Neutrophil (primary cell): ENCODE measurements around the gene BCAS1.

Experiments used
- H3K27ac ChIP-seq: fragments of 200-600 bp; sonication (generic); 2 replicates; pipeline ENCODE4 v1.5.1; 2016; ENCODE audit warnings: mild to moderate bottlenecking, moderate library complexity
- H3K27me3 ChIP-seq: fragments of 200-600 bp; sonication (generic); 2 replicates; pipeline ENCODE4 v1.6.0; 2016; ENCODE audit warnings: mild to moderate bottlenecking
- H3K36me3 ChIP-seq: fragments of 200-600 bp; sonication (generic); 2 replicates; pipeline ENCODE4 v1.5.1; 2017
- H3K4me1 ChIP-seq, 2 experiments: fragments of 200-600 bp in 1 of 2; sonication (generic) in 1 of 2; 1 replicate in 1 of 2; 2 replicates in 1 of 2; pipeline versions ENCODE4 v1.5.1 to v1.6.1; 2013 to 2016; ENCODE audit warnings: low read depth in 1 of 2, low read length in 1 of 2, mild to moderate bottlenecking in 1 of 2, moderate library complexity in 1 of 2; ENCODE audit not compliant: control insufficient read depth in 1 of 2, insufficient read depth in 1 of 2
- H3K4me3 ChIP-seq, 2 experiments: fragments of 200-600 bp in 1 of 2; sonication (generic) in 1 of 2; 1 replicate in 1 of 2; 2 replicates in 1 of 2; pipeline ENCODE4 v1.5.1; 2013 to 2016; ENCODE audit warnings: low read depth in 1 of 2, low read length in 1 of 2, mild to moderate bottlenecking in 1 of 2, moderate library complexity in 1 of 2
- H3K9me3 ChIP-seq: fragments of 200-600 bp; sonication (generic); 2 replicates; pipeline ENCODE4 v1.5.1; 2016
- CTCF ChIP-seq: fragments of 200-600 bp; sonication (generic); IDR thresholded peaks from 2 replicates; pipeline ENCODE4 v1.5.1; 2016; ENCODE audit warnings: antibody characterized with exemption

Gene BCAS1

GRCh38 chr20:53905820-53906191 is 164.6 kb downstream of the BCAS1 start:
- Histone ChIP-seq H3K9me3 (no peaks in the 10 kb centered on the region), H3K4me1 (peaks cover 99 to 100% of the 10 kb centered on the region in 2 experiments), H3K36me3 (no peaks in the 10 kb centered on the region), H3K4me3 (peak overlapping the region in 1 of 2 experiments; percentile 19), H3K27ac (peak overlapping the region; percentile 92), H3K27me3 (no peaks in the 10 kb centered on the region)
- TF ChIP-seq CTCF: no peak

GRCh38 chr20:53905019-53905819 is 165.2 kb downstream of the BCAS1 start:
- TF ChIP-seq CTCF: no peak
- no peaks in the 10 kb centered on the region for H3K36me3 ChIP-seq
- peaks cover 99 to 100% of the 10 kb centered on the region in 2 experiments for H3K4me1 ChIP-seq
- no peaks in the 10 kb centered on the region for H3K27me3 ChIP-seq
- no peaks in the 10 kb centered on the region for H3K9me3 ChIP-seq
- H3K4me3 ChIP-seq: peak overlapping the region in 1 of 2 experiments; percentile 19
- H3K27ac ChIP-seq: peak overlapping the region; percentile 92

DNA sequence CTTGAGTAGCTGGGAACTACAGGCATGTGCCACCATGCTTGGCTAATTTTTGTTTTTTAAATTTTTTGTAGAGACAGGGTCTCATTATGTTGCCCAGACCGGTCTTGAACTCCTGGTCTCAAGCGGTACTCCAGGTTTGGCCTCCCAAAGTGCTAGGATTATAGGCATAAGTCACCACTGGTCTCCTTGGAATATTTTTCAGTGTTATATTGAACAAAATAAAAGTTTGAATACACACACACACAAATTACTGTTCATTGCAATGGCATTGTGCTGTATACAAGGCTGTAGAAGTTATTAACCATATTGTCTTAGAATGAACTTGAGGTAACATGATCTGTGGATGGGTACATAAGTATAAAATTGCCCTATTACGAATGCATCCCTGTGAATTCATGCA is 166.1 kb downstream of the BCAS1 start:
- no peaks in the 10 kb centered on the region for H3K9me3 ChIP-seq
- no peaks in the 10 kb centered on the region for H3K27me3 ChIP-seq
- H3K4me3 ChIP-seq: peak overlapping the region in 1 of 2 experiments; percentile 42
- TF ChIP-seq CTCF: no peak
- H3K4me1 ChIP-seq: peaks cover 99 to 100% of the 10 kb centered on the region in 2 experiments
- peak overlapping the region; percentile 92 for H3K27ac ChIP-seq
- no peaks in the 10 kb centered on the region for H3K36me3 ChIP-seq

DNA sequence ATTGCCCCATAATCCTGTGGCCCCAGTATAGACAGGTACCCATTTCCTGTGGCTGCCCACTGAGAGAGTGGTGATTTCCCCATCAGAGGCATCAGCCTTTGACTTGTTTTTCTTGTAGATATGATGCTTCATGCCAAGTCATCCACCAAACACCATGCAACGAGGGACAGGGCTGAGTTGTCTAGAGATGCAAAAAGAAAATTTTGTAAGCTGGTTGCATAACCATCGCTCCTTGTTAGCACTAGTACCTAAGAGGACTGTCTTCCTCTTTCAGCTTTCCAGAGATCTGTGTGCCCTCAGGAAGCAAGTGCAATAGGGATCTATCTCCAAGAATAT is 166.8 kb downstream of the BCAS1 start:
- Histone ChIP-seq H3K4me3 (peak overlapping the region; percentile 8 to 42), H3K27ac (peak overlapping the region; percentile 92), H3K36me3 (no peaks in the 10 kb centered on the region), H3K4me1 (peaks cover 99 to 100% of the 10 kb centered on the region in 2 experiments), H3K27me3 (no peaks in the 10 kb centered on the region), H3K9me3 (no peaks in the 10 kb centered on the region)
- TF ChIP-seq CTCF: peak; percentile 8

DNA sequence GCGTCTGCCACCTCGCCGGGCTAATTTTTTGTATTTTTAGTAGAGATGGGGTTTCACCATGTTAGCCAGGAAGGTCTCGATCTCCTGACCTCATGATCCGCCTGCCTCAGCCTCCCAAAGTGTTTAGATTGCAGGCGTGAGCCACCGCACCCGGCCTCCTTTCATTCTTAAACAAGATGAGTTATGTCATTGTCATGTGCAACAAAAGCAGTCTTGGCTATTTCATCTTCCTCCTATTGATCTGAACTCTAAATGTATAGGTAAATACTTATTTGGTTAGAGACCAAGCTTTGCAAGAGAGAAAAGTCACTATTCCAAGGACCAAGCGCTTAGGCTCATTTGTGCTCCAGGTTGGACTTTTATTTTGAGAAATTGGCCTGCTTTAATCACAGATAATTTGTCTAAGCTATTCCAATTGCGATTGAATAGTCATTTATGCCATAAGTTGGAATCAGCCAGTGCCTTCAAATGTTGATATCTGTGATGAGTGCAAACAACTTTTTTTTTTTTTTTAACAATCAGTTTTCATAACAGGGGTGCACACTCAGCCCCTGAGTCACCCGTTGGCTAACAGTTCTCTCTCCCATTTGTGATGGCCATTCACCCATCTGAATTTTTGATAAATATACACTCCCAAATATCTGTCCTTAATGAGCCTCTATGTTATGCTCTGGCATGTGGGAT is 167.3 kb downstream of the BCAS1 start:
- Histone ChIP-seq H3K27ac (peak overlapping the region; percentile 92), H3K4me1 (peaks cover 96 to 97% of the 10 kb centered on the region in 2 experiments)
- TF ChIP-seq CTCF: no peak

More for the DNA sequence above, 167.3 kb downstream of the BCAS1 start:
- Histone ChIP-seq H3K4me3 (peak overlapping the region; percentile 8 to 42), H3K27me3 (no peaks in the 10 kb centered on the region), H3K36me3 (no peaks in the 10 kb centered on the region), H3K9me3 (no peaks in the 10 kb centered on the region)
